Measurements from ENCODE around the gene PHLDA2.

Gene PHLDA2

DNA sequence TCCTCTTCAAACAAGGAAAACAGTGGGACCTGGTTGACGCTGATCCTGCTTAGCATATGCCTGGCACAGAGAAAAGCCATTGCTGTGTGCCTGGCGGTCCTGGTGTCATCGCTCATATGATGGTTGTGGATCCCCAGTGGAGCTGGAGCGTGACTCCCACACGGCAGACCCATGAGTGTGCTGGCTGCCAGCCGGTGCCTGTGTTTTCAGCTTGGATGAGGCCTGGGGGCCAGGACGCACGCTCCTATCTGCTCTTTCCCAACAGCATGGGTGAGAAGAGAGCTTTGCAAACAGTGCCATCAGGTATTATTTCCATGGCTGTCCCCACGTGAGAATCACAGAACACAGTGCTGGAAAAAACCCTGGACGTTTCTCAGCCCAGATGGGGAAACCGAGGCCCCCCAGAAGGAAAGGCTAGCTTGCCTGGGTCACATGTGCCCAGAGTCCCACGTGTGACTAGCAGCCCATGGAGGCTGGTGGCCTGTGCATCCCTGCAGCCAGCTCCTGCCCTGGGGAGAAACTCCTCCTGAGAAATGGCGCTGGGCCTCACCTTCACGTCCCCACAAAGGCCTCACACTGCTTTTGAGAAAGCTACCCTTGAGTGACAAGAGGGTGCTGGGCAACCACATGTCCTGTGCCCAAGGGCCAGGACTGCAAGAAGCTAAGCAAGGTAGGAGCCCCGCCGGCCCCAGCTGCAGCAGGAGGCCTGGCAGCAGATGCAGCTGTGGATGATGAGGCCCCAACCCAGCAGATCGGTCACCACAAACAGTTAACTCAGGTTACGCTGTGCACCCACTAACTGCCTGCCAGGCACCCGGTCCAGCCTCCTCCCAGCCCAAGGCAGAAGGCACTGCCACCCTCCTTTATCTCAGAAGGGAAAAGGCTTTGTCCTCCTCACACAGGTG, 47.9 kb downstream of the PHLDA2 start:
- peak in 1 of 2 experiments; percentile 13 for DNase-seq

DNA sequence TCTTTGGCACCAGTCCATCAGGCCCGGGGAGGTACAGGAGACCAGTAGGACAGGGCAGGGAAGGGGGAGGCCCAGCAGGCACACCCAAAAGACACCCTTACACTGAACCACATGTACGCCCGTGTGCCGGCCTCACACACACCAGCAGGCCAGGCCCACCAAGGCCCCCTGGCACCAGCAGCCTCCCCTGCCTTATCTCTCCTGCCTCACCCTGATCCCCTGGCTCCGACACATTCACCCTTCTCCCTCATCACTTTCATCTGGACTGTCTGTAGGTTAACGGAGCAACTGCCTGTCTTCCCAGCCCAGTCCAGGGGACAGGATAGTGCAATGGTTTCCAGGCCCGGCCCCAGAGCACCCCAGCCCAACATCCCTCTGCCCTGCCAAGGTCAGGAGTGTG, 48.6 kb downstream of the PHLDA2 start:
- no peak for DNase-seq

DNA sequence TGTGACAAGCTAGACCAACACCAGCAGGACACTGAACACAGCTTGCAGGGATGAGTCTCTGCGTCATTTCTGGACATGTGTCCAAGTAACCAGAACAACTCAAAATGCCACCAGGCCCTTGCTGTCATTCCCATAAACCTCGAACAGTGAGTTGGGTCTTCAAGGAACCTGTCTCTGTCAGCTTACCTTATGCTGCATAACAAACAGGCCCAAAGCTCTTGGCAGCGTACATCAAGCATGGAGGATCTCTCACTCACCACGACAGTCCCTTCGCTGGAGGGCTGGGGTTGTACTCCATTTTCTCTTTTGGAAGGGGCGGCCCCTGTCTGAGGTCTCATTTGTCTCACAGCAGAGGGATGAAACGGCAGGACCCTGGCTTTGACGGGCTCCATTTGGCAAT, 50.4 kb downstream of the PHLDA2 start:
- DNase-seq, result no peak
